Vagina (tissue), 2 donors: Measurements from ENCODE around the gene TRAPPC5. TPM values are rescaled to one million over a fixed set of nuclear protein-coding genes. Genes with fewer than 3 reads are reported as not detected.

ENCODE experiments used
- DNase-seq, 2 donors: peaks; one replicate each; pipeline ENCODE4 v3.0.0-alpha.2; 2017; ENCODE audit errors: extremely low spot score in 2 of 2
- H3K27ac ChIP-seq: fragments of 200-600 bp; sonication (generic); one replicate; pipeline ENCODE4 v1.5.1; 2019
- H3K27me3 ChIP-seq: fragments of 200-600 bp; sonication (generic); one replicate; pipeline ENCODE4 v1.5.1; 2019
- H3K36me3 ChIP-seq, 2 donors: fragments of 200-600 bp; sonication (generic); one replicate each; pipeline ENCODE4 v1.5.1; 2017 to 2019
- H3K4me1 ChIP-seq: fragments of 200-600 bp; sonication (generic); one replicate; pipeline ENCODE4 v1.5.1; 2019
- H3K4me3 ChIP-seq, 2 donors: fragments of 200-600 bp; sonication (generic); 1 replicate in 1 of 2; 2 replicates in 1 of 2; pipeline ENCODE4 v1.5.1; 2016 to 2019
- H3K9me3 ChIP-seq: fragments of 200-600 bp; sonication (generic); one replicate; pipeline ENCODE4 v1.5.1; 2019
- POLR2A ChIP-seq, 2 donors: fragments of 450-650 bp; IDR thresholded peaks; one replicate each; pipeline ENCODE4 v1.6.1; 2017; ENCODE audit warnings: antibody characterized with exemption in 2 of 2, mild to moderate bottlenecking in 2 of 2, moderate library complexity in 2 of 2
- POLR2AphosphoS5 ChIP-seq, 2 donors: sonication (generic); formaldehyde crosslinking; IDR thresholded peaks; one replicate each; pipeline ENCODE4 v1.9.0; 2017; ENCODE audit warnings: antibody characterized with exemption in 2 of 2, mild to moderate bottlenecking in 2 of 2, low read depth in 1 of 2; ENCODE audit not compliant: insufficient read depth in 1 of 2
- intact Hi-C: fragments of 100-400 bp; cut with DNase I; formaldehyde crosslinking; loops from one replicate; pipeline ENCODE4 v1.15.1; 2023
- total RNA-seq: library from RNA; depleted of rRNA; stranded (reverse); fragments of >200 nt; gene quantifications from one replicate; pipeline ENCODE4 v1.2.3, GENCODE V29; 2016
- TF ChIP-seq, protein P1 (sequence below), 3 experiments: fragments of 450-650 bp in 2 of 3; fragments of 200-600 bp in 1 of 3; sonication (generic) in 1 of 3; IDR thresholded peaks; one replicate each; pipeline ENCODE4 v1.5.1; 2017 to 2019; ENCODE audit warnings: antibody characterized with exemption in 3 of 3, mild to moderate bottlenecking in 2 of 3, moderate library complexity in 2 of 3

TRAPPC5 gene
- total RNA-seq, 1 donor from 2014 or later, result 87.2 TPM

GRCh38 chr19:7655581-7655980 lies 25.1 kb upstream of the TRAPPC5 start:
- no peak overlapping the region for H3K27ac ChIP-seq

DNA sequence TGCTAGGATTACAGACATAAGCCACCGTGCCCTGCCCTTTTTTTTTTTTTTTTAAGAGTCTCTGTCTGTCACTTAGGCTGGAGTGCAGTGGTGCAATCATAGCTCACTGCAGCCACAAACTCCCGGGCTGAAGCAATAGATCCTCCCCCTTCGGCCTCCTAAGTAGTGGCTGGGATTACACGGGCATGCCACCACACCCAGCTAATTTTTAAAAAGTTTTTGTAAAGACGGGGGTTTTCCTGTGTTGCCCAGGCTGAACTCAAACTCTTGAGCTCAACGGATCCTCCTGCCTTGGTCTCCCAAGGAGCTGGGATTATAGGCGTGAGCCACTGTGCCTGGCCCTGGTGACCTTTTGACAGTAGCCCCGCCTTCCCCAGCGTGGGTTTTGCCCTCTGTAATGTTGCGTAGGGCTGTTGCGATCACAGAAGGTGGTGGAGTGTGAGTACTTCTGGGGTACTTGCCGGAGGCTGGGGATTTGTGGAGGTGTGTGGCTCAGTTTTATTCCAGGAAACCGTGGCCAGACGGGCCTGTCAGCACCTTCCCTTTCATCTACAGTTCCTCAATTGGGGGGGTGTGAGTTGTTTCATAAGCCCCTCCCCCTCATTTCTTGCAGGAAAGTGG lies 23.4 kb upstream of the TRAPPC5 start:
- no peak overlapping the region for H3K4me3 ChIP-seq
- no peak overlapping the region for H3K27ac ChIP-seq
- peaks cover 2% of the 10 kb centered on the region for H3K4me1 ChIP-seq
- no peaks in the 10 kb centered on the region for H3K9me3 ChIP-seq
- no peaks in the 10 kb centered on the region for H3K27me3 ChIP-seq
- intact Hi-C loops, result no loop called here
- H3K36me3 ChIP-seq, result no peaks in the 10 kb centered on the region
- no peak for DNase-seq
- TF ChIP-seq, protein P1, sequence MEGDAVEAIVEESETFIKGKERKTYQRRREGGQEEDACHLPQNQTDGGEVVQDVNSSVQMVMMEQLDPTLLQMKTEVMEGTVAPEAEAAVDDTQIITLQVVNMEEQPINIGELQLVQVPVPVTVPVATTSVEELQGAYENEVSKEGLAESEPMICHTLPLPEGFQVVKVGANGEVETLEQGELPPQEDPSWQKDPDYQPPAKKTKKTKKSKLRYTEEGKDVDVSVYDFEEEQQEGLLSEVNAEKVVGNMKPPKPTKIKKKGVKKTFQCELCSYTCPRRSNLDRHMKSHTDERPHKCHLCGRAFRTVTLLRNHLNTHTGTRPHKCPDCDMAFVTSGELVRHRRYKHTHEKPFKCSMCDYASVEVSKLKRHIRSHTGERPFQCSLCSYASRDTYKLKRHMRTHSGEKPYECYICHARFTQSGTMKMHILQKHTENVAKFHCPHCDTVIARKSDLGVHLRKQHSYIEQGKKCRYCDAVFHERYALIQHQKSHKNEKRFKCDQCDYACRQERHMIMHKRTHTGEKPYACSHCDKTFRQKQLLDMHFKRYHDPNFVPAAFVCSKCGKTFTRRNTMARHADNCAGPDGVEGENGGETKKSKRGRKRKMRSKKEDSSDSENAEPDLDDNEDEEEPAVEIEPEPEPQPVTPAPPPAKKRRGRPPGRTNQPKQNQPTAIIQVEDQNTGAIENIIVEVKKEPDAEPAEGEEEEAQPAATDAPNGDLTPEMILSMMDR (IDR thresholded peaks at IDR 0.05), result no peak

More at GRCh38 chr19:7655581-7655980, 25.1 kb upstream of the TRAPPC5 start:
- Histone ChIP-seq H3K4me1 (peaks cover 4% of the 10 kb centered on the region), H3K27me3 (no peaks in the 10 kb centered on the region), H3K9me3 (no peaks in the 10 kb centered on the region), H3K36me3 (no peaks in the 10 kb centered on the region), H3K4me3 (no peak overlapping the region)
- intact Hi-C loops, result no loop called here
- DNase-seq, result no peak
- TF ChIP-seq POLR2AphosphoS5 (IDR thresholded peaks at IDR 0.05; ENCODE audit: insufficient read depth in 1 of 2, low read depth in 1 of 2) (no peak), POLR2A (IDR thresholded peaks at IDR 0.05) (no peak)
- TF ChIP-seq, protein P1 (IDR thresholded peaks at IDR 0.05), result no peak

- no peak overlapping the region for H3K27ac ChIP-seq
- no peak for TF ChIP-seq POLR2A (IDR thresholded peaks at IDR 0.05)
- TF ChIP-seq, protein P1 (IDR thresholded peaks at IDR 0.05), result no peak
- no peak for TF ChIP-seq POLR2AphosphoS5 (IDR thresholded peaks at IDR 0.05; ENCODE audit: insufficient read depth in 1 of 2, low read depth in 1 of 2)
Measured at GRCh38 chr19:7658219-7658686, 22.4 kb upstream of the TRAPPC5 start.

GRCh38 chr19:7661744-7662538 lies 18.7 kb upstream of the TRAPPC5 start:
- Histone ChIP-seq H3K27ac (no peak overlapping the region), H3K4me3 (no peak overlapping the region), H3K36me3 (no peaks in the 10 kb centered on the region), H3K4me1 (no peaks in the 10 kb centered on the region), H3K9me3 (no peaks in the 10 kb centered on the region), H3K27me3 (no peaks in the 10 kb centered on the region)
- TF ChIP-seq, protein P1 (IDR thresholded peaks at IDR 0.05), result no peak
- TF ChIP-seq POLR2A (IDR thresholded peaks at IDR 0.05) (no peak), POLR2AphosphoS5 (IDR thresholded peaks at IDR 0.05; ENCODE audit: insufficient read depth in 1 of 2, low read depth in 1 of 2) (no peak)
- intact Hi-C loops, result no loop called here
- no peak for DNase-seq

More at GRCh38 chr19:7658219-7658686, 22.4 kb upstream of the TRAPPC5 start:
- H3K36me3 ChIP-seq, result no peaks in the 10 kb centered on the region
- H3K4me3 ChIP-seq, result no peak overlapping the region
- H3K9me3 ChIP-seq, result no peaks in the 10 kb centered on the region
- DNase-seq, result no peak
- H3K27me3 ChIP-seq, result no peaks in the 10 kb centered on the region
- H3K4me1 ChIP-seq, result no peaks in the 10 kb centered on the region
- intact Hi-C loops, result no loop called here

- TF ChIP-seq POLR2AphosphoS5 (IDR thresholded peaks at IDR 0.05; ENCODE audit: insufficient read depth in 1 of 2, low read depth in 1 of 2) (no peak), POLR2A (IDR thresholded peaks at IDR 0.05) (no peak)
- TF ChIP-seq, protein P1 (IDR thresholded peaks at IDR 0.05), result no peak
- Histone ChIP-seq H3K9me3 (no peaks in the 10 kb centered on the region), H3K27ac (no peak overlapping the region), H3K27me3 (no peaks in the 10 kb centered on the region), H3K4me3 (no peak overlapping the region), H3K36me3 (no peaks in the 10 kb centered on the region), H3K4me1 (no peaks in the 10 kb centered on the region)
- no peak for DNase-seq
- intact Hi-C loops, result no loop called here
Measured at GRCh38 chr19:7662657-7663056, 18.0 kb upstream of the TRAPPC5 start.
